SK-N-SH (cell line): ENCODE results near the gene ARHGAP42. TPM values are rescaled to one million over a fixed set of nuclear protein-coding genes. Genes with fewer than 3 reads are reported as not detected.

ENCODE experiments used
- CTCF ChIA-PET: fragments of 300-600, 350-600 bp; formaldehyde crosslinking; extraction: SDS; loops from one replicate; lab custom pipeline; 2021; lab: Yijun Ruan, JAX
- POLR2A ChIA-PET: fragments of 350-600 bp; sonication (Branson Sonifier 250); formaldehyde crosslinking; extraction: SDS; loops from one replicate; lab custom pipeline; 2020; ENCODE audit warnings: antibody characterized with exemption, inconsistent platforms; lab: Yijun Ruan, JAX
- DNase-seq: peaks from one replicate; pipeline ENCODE4 v3.0.0; 2012
- H2AFZ ChIP-seq: fragments of 200-600 bp; sonication (generic); 2 replicates; pipeline ENCODE4 v1.8.1; 2016; ENCODE audit warnings: antibody characterized with exemption, mild to moderate bottlenecking, low read depth
- H3F3A ChIP-seq: fragments of 200-600 bp; sonication (generic); replicated peaks from 2 replicates; pipeline ENCODE3; 2016; ENCODE audit warnings: antibody characterized with exemption, mild to moderate bottlenecking; ENCODE audit not compliant: insufficient read depth
- H3K27ac ChIP-seq, 2 experiments: fragments of 200-500 bp in 1 of 2; fragments of 200-600 bp in 1 of 2; sonication (Bioruptor generic) in 1 of 2; sonication (generic), shearing (Covaris generic) in 1 of 2; 2 replicates each; pipeline versions ENCODE4 v1.5.1 to v1.6.1; 2014 to 2016; ENCODE audit warnings: low read depth in 2 of 2, inconsistent platforms in 1 of 2, low read length in 1 of 2, mild to moderate bottlenecking in 1 of 2, mixed read lengths in 1 of 2
- H3K27me3 ChIP-seq: fragments of 200-600 bp; sonication (generic), shearing (Covaris generic); 2 replicates; pipeline ENCODE4 v1.6.1; 2016; ENCODE audit warnings: mixed run types; ENCODE audit not compliant: insufficient read depth
- H3K36me3 ChIP-seq, 2 experiments: fragments of 200-500 bp in 1 of 2; fragments of 200-600 bp in 1 of 2; sonication (Bioruptor generic) in 1 of 2; sonication (generic) in 1 of 2; replicated peaks in 1 of 2; 2 replicates each; pipeline versions ENCODE3 to v1.5.1; 2014 to 2016; ENCODE audit warnings: low read length in 1 of 2, mild to moderate bottlenecking in 1 of 2; ENCODE audit not compliant: insufficient read depth in 2 of 2, control insufficient read depth in 1 of 2
- H3K4me1 ChIP-seq, 2 experiments: fragments of 200-500 bp in 1 of 2; fragments of 200-600 bp in 1 of 2; sonication (Bioruptor generic) in 1 of 2; sonication (generic), shearing (Covaris generic) in 1 of 2; 2 replicates each; pipeline versions ENCODE4 v1.5.1 to v1.6.1; 2014 to 2016; ENCODE audit warnings: low read depth in 1 of 2, low read length in 1 of 2, mixed run types in 1 of 2; ENCODE audit not compliant: insufficient read depth in 2 of 2, control insufficient read depth in 1 of 2
- H3K4me2 ChIP-seq: fragments of 200-600 bp; sonication (generic), shearing (Covaris generic); 2 replicates; pipeline ENCODE4 v1.6.1; 2017; ENCODE audit warnings: mixed run types
- H3K4me3 ChIP-seq, 2 experiments: fragments of 200-500 bp in 1 of 2; fragments of 200-600 bp in 1 of 2; sonication (Bioruptor generic) in 1 of 2; sonication (generic), shearing (Covaris generic) in 1 of 2; 2 replicates each; pipeline versions ENCODE4 v1.5.1 to v1.8.1; 2014 to 2016; ENCODE audit warnings: low read depth in 2 of 2, inconsistent platforms in 1 of 2, low read length in 1 of 2, mild to moderate bottlenecking in 1 of 2, mixed read lengths in 1 of 2, moderate library complexity in 1 of 2
- H3K79me2 ChIP-seq: fragments of 200-600 bp; sonication (generic); 2 replicates; pipeline ENCODE4 v1.8.1; 2017; ENCODE audit warnings: mild to moderate bottlenecking; ENCODE audit not compliant: insufficient read depth
- H3K9ac ChIP-seq: fragments of 200-600 bp; sonication (generic); 2 replicates; pipeline ENCODE4 v1.6.1; 2017; ENCODE audit warnings: mixed run types
- H3K9me2 ChIP-seq: fragments of 200-600 bp; sonication (generic); 2 replicates; pipeline ENCODE4 v1.6.1; 2017; ENCODE audit warnings: mixed run types
- H3K9me3 ChIP-seq: fragments of 200-600 bp; sonication (generic); 2 replicates; pipeline ENCODE4 v1.6.1; 2017; ENCODE audit warnings: mixed run types, mild to moderate bottlenecking, moderate library complexity
- H4K20me1 ChIP-seq: fragments of 200-600 bp; sonication (generic); 2 replicates; pipeline ENCODE4 v1.6.1; 2017; ENCODE audit warnings: mild to moderate bottlenecking, mixed run types; ENCODE audit not compliant: insufficient read depth
- CHD2 ChIP-seq: fragments of 150-350 bp; IDR thresholded peaks from 2 replicates; pipeline ENCODE4 v1.6.1; 2018; ENCODE audit warnings: low read length; ENCODE audit not compliant: partially characterized antibody
- CTCF ChIP-seq: fragments of 200-600 bp; sonication (generic); IDR thresholded peaks from 2 replicates; pipeline ENCODE4 v1.6.1; 2017; ENCODE audit warnings: antibody characterized with exemption, mild to moderate bottlenecking, moderate library complexity
- EP300 ChIP-seq, 2 experiments: IDR thresholded peaks; 2 replicates each; pipeline versions ENCODE4 v1.4.0 to v1.6.1; 2012; ENCODE audit warnings: borderline replicate concordance in 1 of 2, low read depth in 1 of 2, low read length in 1 of 2
- FOSL2 ChIP-seq: IDR thresholded peaks from 2 replicates; pipeline ENCODE4 v1.4.0; 2012; ENCODE audit warnings: low read depth, mild to moderate bottlenecking, moderate library complexity, borderline replicate concordance
- GABPA ChIP-seq: IDR thresholded peaks from 2 replicates; pipeline ENCODE4 v1.4.0; 2012; ENCODE audit warnings: low read depth, mild to moderate bottlenecking
- GATA2 ChIP-seq: sonication (generic); formaldehyde crosslinking; IDR thresholded peaks from 2 replicates; pipeline ENCODE4 v1.5.0; 2020; ENCODE audit warnings: mild to moderate bottlenecking, missing genetic modification reagents
- JUND ChIP-seq: IDR thresholded peaks from 2 replicates; pipeline ENCODE4 v1.4.0; 2012
- MAX ChIP-seq: IDR thresholded peaks from 2 replicates; pipeline ENCODE4 v1.4.0; 2012; ENCODE audit warnings: low read depth
- MEF2A ChIP-seq: IDR thresholded peaks from 2 replicates; pipeline ENCODE4 v1.4.0; 2012; ENCODE audit warnings: low read depth, borderline replicate concordance
- MXI1 ChIP-seq: IDR thresholded peaks from 2 replicates; pipeline ENCODE4 v1.6.1; 2012; ENCODE audit warnings: mild to moderate bottlenecking, low read depth, low read length, improper control_type of control experiment
- PBX3 ChIP-seq: IDR thresholded peaks from 2 replicates; pipeline ENCODE4; 2012
- POLR2AphosphoS5 ChIP-seq: IDR thresholded peaks from 2 replicates; pipeline ENCODE4 v1.6.1; 2012; ENCODE audit warnings: low read depth, low read length
- RAD21 ChIP-seq: IDR thresholded peaks from 2 replicates; pipeline ENCODE4 v1.6.1; 2012; ENCODE audit warnings: mild to moderate bottlenecking, low read length
- RCOR1 ChIP-seq: fragments of 150-350 bp; IDR thresholded peaks from 2 replicates; pipeline ENCODE4 v1.6.1; 2017; ENCODE audit warnings: antibody characterized with exemption, low read length
- RFX5 ChIP-seq: IDR thresholded peaks from 2 replicates; pipeline ENCODE4 v1.6.1; 2012; ENCODE audit warnings: mild to moderate bottlenecking, improper control_type of control experiment, low read length
- RXRA ChIP-seq: IDR thresholded peaks from 2 replicates; pipeline ENCODE4 v1.4.0; 2012; ENCODE audit warnings: low read depth, mild to moderate bottlenecking, borderline replicate concordance
- SIN3A ChIP-seq: IDR thresholded peaks from 2 replicates; pipeline ENCODE4 v1.6.1; 2012; ENCODE audit warnings: low read depth, mild to moderate bottlenecking, low read length, moderate library complexity, borderline replicate concordance
- TAF1 ChIP-seq: IDR thresholded peaks from 2 replicates; pipeline ENCODE4 v1.6.1; 2012; ENCODE audit warnings: low read depth, mild to moderate bottlenecking, low read length, moderate library complexity, borderline replicate concordance
- USF2 ChIP-seq: fragments of 150-350 bp; IDR thresholded peaks from 2 replicates; pipeline ENCODE4 v1.6.1; 2017; ENCODE audit warnings: antibody characterized with exemption, low read length, low read depth, borderline replicate concordance
- WGBS: methylation state at CpG from one replicate; pipeline ENCODE4 v1.1.6; 2017; ENCODE audit warnings: low lambda C conversion rate; 5-methylcytosine and 5-hydroxymethylcytosine counted together
- polyA plus RNA-seq, 3 experiments: library from polyadenylated mRNA; depleted of rRNA; stranded (reverse); fragments of >200 nt; gene quantifications; 2 replicates each; pipeline ENCODE4 v1.2.3, GENCODE V29; 2012
- TF ChIP-seq, protein P1 (sequence below): IDR thresholded peaks from 2 replicates; pipeline ENCODE4 v1.4.0; 2012; ENCODE audit warnings: low read depth, borderline replicate concordance

ARHGAP42 gene
- polyA plus RNA-seq, 1 of the 3 experiments (the other 2 are of a cell fraction) = 0.02 TPM

DNA sequence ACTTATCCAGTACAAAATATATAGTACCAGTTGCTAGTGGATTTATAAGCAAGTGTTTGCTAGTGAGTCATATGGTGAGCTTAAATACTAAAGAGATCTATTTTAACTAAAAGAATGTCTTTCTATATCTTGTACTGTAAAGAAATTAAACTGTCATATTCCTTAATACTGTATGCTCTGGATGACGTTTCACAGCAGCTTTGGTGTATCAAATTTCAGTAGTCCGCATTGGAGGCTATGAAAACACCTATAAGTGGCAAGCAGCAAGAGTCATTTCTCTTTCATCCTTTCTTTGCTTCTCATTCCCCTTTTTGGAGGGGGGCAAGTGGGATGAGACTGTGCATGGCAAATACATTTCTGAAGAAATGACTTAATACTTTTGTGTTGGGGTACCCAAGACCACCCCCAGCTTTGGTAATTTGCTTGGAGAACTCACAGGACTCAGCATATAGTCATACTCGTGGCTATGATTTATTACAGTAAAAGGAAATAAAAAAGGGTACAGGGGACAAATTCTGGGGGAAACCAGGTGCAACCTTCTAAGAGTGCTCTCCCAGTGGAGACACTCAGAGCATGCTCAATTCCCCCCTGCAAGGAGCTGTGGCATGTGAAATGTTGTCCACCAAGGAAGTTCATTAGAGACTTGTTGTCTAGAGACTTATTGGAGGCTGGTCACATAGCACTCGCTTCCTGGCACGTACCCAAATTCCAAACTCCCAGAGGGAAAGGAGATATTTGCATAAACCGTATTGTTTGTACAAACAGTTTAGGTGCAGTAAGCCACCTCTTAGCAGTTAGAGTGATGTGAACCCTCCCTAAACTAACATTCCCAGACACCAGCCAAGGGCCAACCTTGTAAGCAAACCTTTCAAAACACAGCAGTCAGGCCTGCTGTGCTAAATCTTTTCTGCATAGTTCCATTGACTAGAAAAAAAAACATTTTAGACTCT is 231.7 kb downstream of the ARHGAP42 start:
- H3K4me2 ChIP-seq = no peak overlapping the region
- no peaks in the 10 kb centered on the region for H4K20me1 ChIP-seq
- no peak overlapping the region for H3K27ac ChIP-seq
- WGBS = 5% methylated on average over 4 of the region's 6 CpGs
- H3K36me3 ChIP-seq = no peaks in the 10 kb centered on the region
- ChIA-PET POLR2A (no interaction called here), CTCF (no interaction called here)
- H3F3A ChIP-seq = no peaks in the 10 kb centered on the region
- no peak for DNase-seq
- no peak overlapping the region for H3K4me3 ChIP-seq
- no peaks in the 10 kb centered on the region for H3K9me3 ChIP-seq
- no peaks in the 10 kb centered on the region for H3K79me2 ChIP-seq
- H3K27me3 ChIP-seq = peaks cover 7% of the 10 kb centered on the region; the same call in 1 of the 2 replicates
- H2AFZ ChIP-seq = no peak overlapping the region
- TF ChIP-seq RAD21 (no peak), POLR2AphosphoS5 (no peak), MXI1 (no peak), MAX (no peak), GABPA (no peak), SIN3A (no peak), FOSL2 (no peak), JUND (no peak), RCOR1 (no peak)
- TF ChIP-seq, protein P1, sequence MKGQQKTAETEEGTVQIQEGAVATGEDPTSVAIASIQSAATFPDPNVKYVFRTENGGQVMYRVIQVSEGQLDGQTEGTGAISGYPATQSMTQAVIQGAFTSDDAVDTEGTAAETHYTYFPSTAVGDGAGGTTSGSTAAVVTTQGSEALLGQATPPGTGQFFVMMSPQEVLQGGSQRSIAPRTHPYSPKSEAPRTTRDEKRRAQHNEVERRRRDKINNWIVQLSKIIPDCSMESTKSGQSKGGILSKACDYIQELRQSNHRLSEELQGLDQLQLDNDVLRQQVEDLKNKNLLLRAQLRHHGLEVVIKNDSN = no peak
- H3K9ac ChIP-seq = no peak overlapping the region
- H3K9me2 ChIP-seq = 0 out of 2 replicates have a peak, but pooled peaks cover 2% of the 10 kb centered on the region
- H3K4me1 ChIP-seq = peaks cover 0 to 3% of the 10 kb centered on the region in 2 experiments; a peak in 1 of 4 replicates

- H2AFZ ChIP-seq = no peak overlapping the region
- POLR2A ChIA-PET = no interaction called here
Observed at GRCh38 chr11:100920593-100920992, 233.5 kb downstream of the ARHGAP42 start.

More at GRCh38 chr11:100920593-100920992, 233.5 kb downstream of the ARHGAP42 start:
- H3K4me3 ChIP-seq = no peak overlapping the region
- no peak overlapping the region for H3K27ac ChIP-seq
- peaks cover 7% of the 10 kb centered on the region; the same call in 1 of the 2 replicates for H3K27me3 ChIP-seq
- H3K36me3 ChIP-seq = no peaks in the 10 kb centered on the region
- peaks cover 0 to 3% of the 10 kb centered on the region in 2 experiments; a peak in 1 of 4 replicates for H3K4me1 ChIP-seq
- CTCF ChIA-PET = interaction anchor here (1.1 kb wide), 1 partner anchor 10 kb away, joined by 3 read pairs; no protein-coding TSS in a partner anchor
- H4K20me1 ChIP-seq = no peaks in the 10 kb centered on the region
- DNase-seq = no peak
- no peak overlapping the region for H3K4me2 ChIP-seq
- no peak overlapping the region for H3K9ac ChIP-seq
- no peaks in the 10 kb centered on the region for H3K79me2 ChIP-seq
- no peaks in the 10 kb centered on the region for H3K9me3 ChIP-seq
- TF ChIP-seq TAF1 (no peak), RCOR1 (no peak), RXRA (no peak), PBX3 (no peak), MXI1 (no peak), CHD2 (no peak), JUND (no peak), CTCF (no peak), MEF2A (no peak), SIN3A (no peak), EP300 (IDR thresholded peaks at IDR 0.05; ENCODE audit: borderline replicate concordance in 1 of 2, low read depth in 1 of 2, low read length in 1 of 2) (no peak), GATA2 (CRISPR knock-in tag) (no peak), RFX5 (no peak), USF2 (no peak)
- TF ChIP-seq, protein P1 = no peak
- 0 out of 2 replicates have a peak, but pooled peaks cover 2% of the 10 kb centered on the region for H3K9me2 ChIP-seq
- H3F3A ChIP-seq = no peaks in the 10 kb centered on the region
